Right atrium auricular region (tissue), 2 donors: ENCODE results near the gene CLASP1. TPM values are rescaled to one million over a fixed set of nuclear protein-coding genes. Genes with fewer than 3 reads are reported as not detected.

Experiments
- DNase-seq: peaks from one replicate; pipeline ENCODE4 v3.0.0-alpha.2; 2019; ENCODE audit warnings: low spot score
- H3K27ac ChIP-seq, 2 donors: fragments of 200-600 bp; sonication (generic); 1 replicate in 1 of 2; 2 replicates in 1 of 2; pipeline ENCODE4 v1.5.1; 2016 to 2019
- H3K27me3 ChIP-seq, 2 donors: fragments of 200-600 bp; sonication (generic); one replicate each; pipeline versions ENCODE4 v1.5.1 to v1.6.0; 2017 to 2019
- H3K36me3 ChIP-seq: fragments of 200-600 bp; sonication (generic); one replicate; pipeline ENCODE4 v1.5.1; 2016
- H3K4me1 ChIP-seq, 2 donors: fragments of 200-600 bp; sonication (generic); one replicate each; pipeline versions ENCODE4 v1.5.1 to v1.6.0; 2017 to 2019
- H3K4me3 ChIP-seq, 2 donors: fragments of 200-600 bp; sonication (generic); 1 replicate in 1 of 2; 2 replicates in 1 of 2; pipeline ENCODE4 v1.5.1; 2017 to 2019; ENCODE audit warnings: mild to moderate bottlenecking in 1 of 2, moderate library complexity in 1 of 2
- H3K9me3 ChIP-seq, 2 donors: fragments of 200-600 bp; sonication (generic); one replicate each; pipeline ENCODE4 v1.5.1; 2019
- CTCF ChIP-seq, 2 donors: fragments of 200-600 bp; sonication (generic); IDR thresholded peaks; one replicate each; pipeline ENCODE4 v1.5.1; 2019; ENCODE audit warnings: antibody characterized with exemption in 2 of 2
- total RNA-seq, 2 donors: library from RNA; depleted of rRNA; stranded (reverse); fragments of >200 nt; gene quantifications; one replicate each; pipeline ENCODE4 v1.1.0, GENCODE V29; 2016

Gene CLASP1
- total RNA-seq, 2 donors from 2014 or later, result 42.4 to 47.8 TPM

DNA sequence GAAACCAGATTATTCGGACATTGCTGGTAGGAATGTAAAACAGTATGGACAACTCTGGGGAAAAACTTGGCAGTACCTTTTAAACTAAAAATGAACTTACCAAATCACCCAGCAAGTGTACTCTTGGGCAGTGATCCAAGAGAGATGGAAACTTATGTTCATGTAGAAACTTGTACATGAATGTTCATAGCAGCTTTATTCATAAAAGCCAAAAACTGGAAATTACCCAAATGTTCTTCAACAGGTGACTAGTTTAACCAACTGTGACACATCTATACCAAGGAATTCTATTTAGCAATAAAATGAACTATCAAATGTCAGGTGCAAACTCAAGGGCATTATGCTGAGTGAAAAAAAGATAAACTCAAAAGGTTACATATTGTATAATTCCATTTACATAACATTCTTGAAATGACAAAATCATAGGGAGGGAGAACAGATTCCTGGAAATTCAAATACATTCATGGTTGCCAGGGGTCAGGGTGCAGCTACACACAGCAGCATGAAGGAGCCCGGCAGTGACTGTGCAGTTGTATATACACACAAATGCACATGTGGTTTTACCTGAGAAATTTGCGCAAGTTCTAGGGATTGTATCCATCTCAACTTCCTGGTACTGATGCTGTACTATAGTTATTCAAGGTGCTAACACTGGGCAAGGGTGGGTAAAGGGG is 122.1 kb downstream of the CLASP1 start:
- no peaks in the 10 kb centered on the region for H3K9me3 ChIP-seq
- no peaks in the 10 kb centered on the region for H3K36me3 ChIP-seq
- DNase-seq, result no peak
- no peaks in the 10 kb centered on the region for H3K27me3 ChIP-seq
- no peak overlapping the region for H3K27ac ChIP-seq
- H3K4me3 ChIP-seq, result no peak overlapping the region
- peaks cover 0 to 67% of the 10 kb centered on the region in 2 donors for H3K4me1 ChIP-seq
- no peak for TF ChIP-seq CTCF (IDR thresholded peaks at IDR 0.05)

DNA sequence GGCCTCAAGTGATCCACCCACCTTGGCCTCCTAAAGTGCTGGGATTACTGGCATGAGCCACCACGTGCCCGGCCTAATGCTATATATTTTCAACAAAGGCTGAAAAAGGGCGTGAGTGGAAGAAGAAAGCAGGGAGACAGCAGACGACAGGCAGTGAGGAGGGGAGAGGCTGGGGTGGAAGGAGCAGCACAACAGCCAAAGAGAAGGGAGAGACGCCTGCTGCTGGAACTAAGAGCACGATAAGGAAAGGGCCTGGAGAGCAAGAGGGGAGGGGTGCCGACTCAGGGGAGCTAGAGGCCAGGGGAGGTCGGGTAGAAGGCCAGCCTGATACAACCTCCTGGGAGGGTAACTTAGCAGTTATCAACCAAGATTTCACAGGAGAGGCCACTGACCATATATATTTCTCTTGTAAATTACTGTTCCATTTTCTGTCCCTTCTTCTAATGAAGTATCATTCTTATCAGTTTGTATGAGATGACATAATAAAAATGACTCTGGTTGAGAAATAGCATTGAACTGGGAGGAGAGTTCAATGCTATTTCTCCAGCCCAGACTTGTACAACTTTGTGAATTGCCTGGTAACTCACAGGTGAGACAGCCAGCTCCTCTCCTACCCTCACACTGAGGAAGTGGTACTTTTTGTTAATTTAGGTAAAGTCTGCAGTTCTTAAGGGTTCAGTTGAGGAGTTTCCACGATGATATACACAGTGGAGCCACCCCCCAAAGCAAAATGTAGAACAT is 124.4 kb downstream of the CLASP1 start:
- DNase-seq, result no peak
- Histone ChIP-seq H3K27ac (peak overlapping the region in 1 of 2 donors; percentile 42), H3K36me3 (no peaks in the 10 kb centered on the region), H3K4me1 (peaks cover 0 to 62% of the 10 kb centered on the region in 2 donors), H3K27me3 (no peaks in the 10 kb centered on the region), H3K9me3 (no peaks in the 10 kb centered on the region), H3K4me3 (no peak overlapping the region)
- no peak for TF ChIP-seq CTCF (IDR thresholded peaks at IDR 0.05)

- DNase-seq, result no peak
- Histone ChIP-seq H3K9me3 (no peaks in the 10 kb centered on the region), H3K36me3 (no peaks in the 10 kb centered on the region), H3K4me1 (peaks cover 0 to 29% of the 10 kb centered on the region in 2 donors), H3K27me3 (no peaks in the 10 kb centered on the region), H3K4me3 (no peak overlapping the region), H3K27ac (no peak overlapping the region)
- no peak for TF ChIP-seq CTCF (IDR thresholded peaks at IDR 0.05)
These were observed 127.9 kb downstream of the CLASP1 start for GRCh38 chr2:121521359-121521758.

GRCh38 chr2:121520641-121520994 is 128.6 kb downstream of the CLASP1 start:
- H3K9me3 ChIP-seq, result no peaks in the 10 kb centered on the region
- no peak for TF ChIP-seq CTCF (IDR thresholded peaks at IDR 0.05)
- H3K4me1 ChIP-seq, result peaks cover 0 to 21% of the 10 kb centered on the region in 2 donors
- DNase-seq, result no peak
- no peaks in the 10 kb centered on the region for H3K36me3 ChIP-seq
- no peak overlapping the region for H3K27ac ChIP-seq
- H3K27me3 ChIP-seq, result no peaks in the 10 kb centered on the region
- H3K4me3 ChIP-seq, result no peak overlapping the region

DNA sequence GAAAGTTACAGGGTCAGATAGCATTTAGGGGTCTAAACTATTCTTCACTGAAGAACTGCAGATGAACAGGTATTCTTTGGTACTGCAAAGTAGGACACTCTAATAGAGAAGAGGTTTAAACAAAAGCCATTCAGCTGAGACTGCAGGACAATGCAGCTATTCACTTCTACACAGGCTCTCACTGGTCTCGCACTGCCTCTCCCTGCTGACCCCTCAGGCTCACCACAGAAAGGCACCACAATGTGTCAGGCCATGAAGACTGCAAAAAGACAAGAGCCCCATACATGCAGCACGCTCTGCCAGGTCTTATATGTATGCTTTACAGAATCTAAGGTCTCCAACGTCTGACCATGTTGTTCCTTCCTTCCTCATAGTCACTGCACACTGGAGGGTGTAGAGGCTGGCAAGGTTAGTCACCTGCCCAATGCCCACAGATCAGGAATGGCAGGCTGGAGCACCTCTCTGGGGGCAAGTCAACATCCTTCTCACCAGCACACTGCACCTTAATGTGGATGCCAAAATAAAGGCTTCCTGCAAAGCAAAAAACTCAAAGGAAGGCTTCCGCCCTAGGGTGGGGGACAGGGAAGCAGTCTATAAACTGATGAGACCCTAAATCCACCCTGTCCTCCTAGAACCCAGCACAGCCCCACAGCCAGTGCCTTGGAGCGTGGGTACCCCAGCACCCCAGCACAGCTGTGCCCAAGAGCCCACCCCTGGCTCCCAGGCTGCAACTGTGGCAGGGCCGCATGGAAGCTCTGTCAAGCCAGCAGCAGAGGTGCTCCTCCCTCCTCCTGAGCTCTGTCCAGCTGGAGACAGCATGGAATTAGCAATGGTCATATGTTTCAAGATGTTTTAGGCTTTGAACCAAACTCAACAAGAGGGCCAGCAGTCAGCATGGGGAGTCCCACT is 129.3 kb downstream of the CLASP1 start:
- Histone ChIP-seq H3K36me3 (no peaks in the 10 kb centered on the region), H3K27ac (no peak overlapping the region)
- TF ChIP-seq CTCF (IDR thresholded peaks at IDR 0.05), result no peak

More for the DNA sequence above, 129.3 kb downstream of the CLASP1 start:
- no peak overlapping the region for H3K4me3 ChIP-seq
- H3K4me1 ChIP-seq, result peaks cover 0 to 15% of the 10 kb centered on the region in 2 donors
- no peaks in the 10 kb centered on the region for H3K27me3 ChIP-seq
- H3K9me3 ChIP-seq, result no peaks in the 10 kb centered on the region
- DNase-seq, result no peak
